GM23338 (cell line): ENCODE results near the gene TUBGCP4. TPM values are rescaled to one million over a fixed set of nuclear protein-coding genes. Genes with fewer than 3 reads are reported as not detected.

Experiments
- ATAC-seq: fragments of 200-7000 bp; cut with Tn5 transposase; 3 replicates; pipeline ENCODE4 v1.9.1; 2020
- DNase-seq: peaks from one replicate; pipeline ENCODE4 v3.0.0-alpha.2; 2015; ENCODE audit warnings: low spot score
- H2AFZ ChIP-seq: fragments of 200-600 bp; sonication (generic); 2 replicates; pipeline ENCODE4 v1.8.0; 2016; ENCODE audit warnings: antibody characterized with exemption, mild to moderate bottlenecking, moderate library complexity
- H3F3A ChIP-seq: fragments of 200-600 bp; sonication (generic); replicated peaks from 2 replicates; pipeline ENCODE4 v1.8.0; 2017; ENCODE audit warnings: antibody characterized with exemption, mixed run types, low read depth
- H3K27ac ChIP-seq: fragments of 200-600 bp; sonication (generic); 2 replicates; pipeline ENCODE4 v1.6.1; 2016; ENCODE audit warnings: low read depth
- H3K27me3 ChIP-seq: fragments of 200-600 bp; sonication (generic); 2 replicates; pipeline ENCODE4 v1.8.0; 2016; ENCODE audit warnings: mild to moderate bottlenecking, mixed run types, moderate library complexity; ENCODE audit not compliant: insufficient read depth
- H3K36me3 ChIP-seq: fragments of 200-600 bp; sonication (generic); 2 replicates; pipeline ENCODE4 v1.8.0; 2016; ENCODE audit warnings: mild to moderate bottlenecking; ENCODE audit not compliant: insufficient read depth
- H3K4me1 ChIP-seq: fragments of 200-600 bp; sonication (generic); 2 replicates; pipeline ENCODE4 v1.8.0; 2016; ENCODE audit warnings: mild to moderate bottlenecking, moderate library complexity; ENCODE audit not compliant: insufficient read depth
- H3K4me2 ChIP-seq: fragments of 200-600 bp; sonication (generic); 2 replicates; pipeline ENCODE4 v1.7.1; 2017; ENCODE audit warnings: mixed run types
- H3K4me3 ChIP-seq: fragments of 200-600 bp; sonication (generic); 2 replicates; pipeline ENCODE4 v1.6.1; 2016; ENCODE audit warnings: mixed run types
- H3K79me2 ChIP-seq: fragments of 200-600 bp; sonication (generic); replicated peaks from 2 replicates; pipeline ENCODE4 v1.8.0; 2017; ENCODE audit warnings: mild to moderate bottlenecking; ENCODE audit not compliant: insufficient read depth
- H3K9me2 ChIP-seq: fragments of 200-600 bp; sonication (generic); 2 replicates; pipeline ENCODE4 v1.8.0; 2017; ENCODE audit not compliant: insufficient read depth
- H4K20me1 ChIP-seq: fragments of 200-600 bp; sonication (generic); replicated peaks from 2 replicates; pipeline ENCODE4 v1.8.0; 2017; ENCODE audit warnings: mild to moderate bottlenecking; ENCODE audit not compliant: insufficient read depth
- H3K27ac Mint-ChIP-seq: 2 replicates; pipeline ENCODE4 v1.8.0; 2020; ENCODE audit warnings: inconsistent platforms, mild to moderate bottlenecking, moderate library complexity, mixed read lengths
- H3K27me3 Mint-ChIP-seq: 3 replicates; pipeline ENCODE4 v1.8.0; 2022; ENCODE audit warnings: low read depth, mild to moderate bottlenecking, moderate library complexity, mixed read lengths, inconsistent platforms; ENCODE audit not compliant: insufficient read depth, poor library complexity
- H3K36me3 Mint-ChIP-seq: 3 replicates; pipeline ENCODE4 v1.8.0; 2021; ENCODE audit warnings: low read depth, mild to moderate bottlenecking, inconsistent platforms, moderate library complexity, mixed read lengths
- H3K4me1 Mint-ChIP-seq: 3 replicates; pipeline ENCODE4 v1.8.0; 2020; ENCODE audit warnings: mild to moderate bottlenecking, inconsistent platforms, mixed read lengths
- H3K4me3 Mint-ChIP-seq: 3 replicates; pipeline ENCODE4 v1.8.0; 2021; ENCODE audit warnings: moderate library complexity, mild to moderate bottlenecking, inconsistent platforms, mixed read lengths
- H3K9me3 Mint-ChIP-seq: 3 replicates; pipeline ENCODE4 v1.8.0; 2020; ENCODE audit warnings: moderate library complexity, mild to moderate bottlenecking, inconsistent platforms, mixed read lengths
- CREB1 ChIP-seq: fragments of 250-450 bp; sonication (Bioruptor Pico); IDR thresholded peaks from 2 replicates; pipeline ENCODE4 v1.5.0; 2020; ENCODE audit warnings: low read depth, mild to moderate bottlenecking, moderate library complexity
- STAT1 ChIP-seq: IDR thresholded peaks from one replicate; pipeline ENCODE4 v1.6.1; 2016; ENCODE audit warnings: antibody characterized with exemption; ENCODE audit not compliant: unreplicated experiment
- ZNF114 ChIP-seq: fragments of 250-450 bp; sonication (Bioruptor Pico); IDR thresholded peaks from 2 replicates; pipeline ENCODE4 v1.5.0; 2020; ENCODE audit warnings: mild to moderate bottlenecking, moderate library complexity
- ZNF331 ChIP-seq: fragments of 250-450 bp; sonication (Bioruptor Pico); IDR thresholded peaks from 2 replicates; pipeline ENCODE4 v1.5.0; 2020; ENCODE audit warnings: low read depth, mild to moderate bottlenecking, moderate library complexity
- polyA plus RNA-seq: library from polyadenylated mRNA; unstranded; fragments of >200 nt; fragmentation: Nextera tagmentation; extraction: Ambion mirVana; gene quantifications from 2 replicates; pipeline ENCODE4 v1.2.1, GENCODE V29; 2016
- total RNA-seq: library from RNA; depleted of rRNA; stranded (reverse); fragments of >200 nt; shearing (Covaris generic); gene quantifications from 2 replicates; pipeline ENCODE4 v1.2.3, GENCODE V29; 2014
- TF ChIP-seq, protein P1 (sequence below): fragments of 250-450 bp; sonication (Bioruptor Pico); IDR thresholded peaks from 2 replicates; pipeline ENCODE4 v1.5.0; 2020; ENCODE audit warnings: mild to moderate bottlenecking, moderate library complexity
- TF ChIP-seq, protein P2 (sequence below): IDR thresholded peaks from one replicate; pipeline ENCODE4 v1.6.1; 2018; ENCODE audit warnings: antibody characterized with exemption; ENCODE audit not compliant: unreplicated experiment

The TUBGCP4 gene
- total and polyA plus RNA-seq, 2 experiments from 2014 or later: 10.6 to 18.0 TPM

DNA sequence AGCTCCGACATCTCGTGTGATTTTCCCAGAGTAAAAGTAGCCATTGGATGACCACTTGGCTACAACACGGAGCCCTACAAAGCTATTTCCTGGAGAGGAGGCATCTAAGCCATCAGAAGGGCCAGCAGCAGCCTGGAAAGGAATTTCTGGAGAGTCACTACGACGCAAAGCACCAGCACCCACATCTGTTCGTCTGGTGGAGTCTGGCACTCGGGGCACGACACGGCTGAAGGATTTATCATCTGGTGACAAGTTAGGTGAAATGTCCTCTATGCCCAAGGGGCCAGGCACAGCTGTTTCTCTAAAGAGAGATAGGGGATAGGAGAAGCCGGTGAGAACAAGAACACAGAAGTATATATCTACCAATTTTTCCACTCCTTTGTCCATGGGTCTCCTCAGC lies 49.5 kb downstream of the TUBGCP4 start (continued):
- TF ChIP-seq STAT1: no peak
- TF ChIP-seq ZNF331 (CRISPR knock-in tag): no peak
- TF ChIP-seq, protein P1, sequence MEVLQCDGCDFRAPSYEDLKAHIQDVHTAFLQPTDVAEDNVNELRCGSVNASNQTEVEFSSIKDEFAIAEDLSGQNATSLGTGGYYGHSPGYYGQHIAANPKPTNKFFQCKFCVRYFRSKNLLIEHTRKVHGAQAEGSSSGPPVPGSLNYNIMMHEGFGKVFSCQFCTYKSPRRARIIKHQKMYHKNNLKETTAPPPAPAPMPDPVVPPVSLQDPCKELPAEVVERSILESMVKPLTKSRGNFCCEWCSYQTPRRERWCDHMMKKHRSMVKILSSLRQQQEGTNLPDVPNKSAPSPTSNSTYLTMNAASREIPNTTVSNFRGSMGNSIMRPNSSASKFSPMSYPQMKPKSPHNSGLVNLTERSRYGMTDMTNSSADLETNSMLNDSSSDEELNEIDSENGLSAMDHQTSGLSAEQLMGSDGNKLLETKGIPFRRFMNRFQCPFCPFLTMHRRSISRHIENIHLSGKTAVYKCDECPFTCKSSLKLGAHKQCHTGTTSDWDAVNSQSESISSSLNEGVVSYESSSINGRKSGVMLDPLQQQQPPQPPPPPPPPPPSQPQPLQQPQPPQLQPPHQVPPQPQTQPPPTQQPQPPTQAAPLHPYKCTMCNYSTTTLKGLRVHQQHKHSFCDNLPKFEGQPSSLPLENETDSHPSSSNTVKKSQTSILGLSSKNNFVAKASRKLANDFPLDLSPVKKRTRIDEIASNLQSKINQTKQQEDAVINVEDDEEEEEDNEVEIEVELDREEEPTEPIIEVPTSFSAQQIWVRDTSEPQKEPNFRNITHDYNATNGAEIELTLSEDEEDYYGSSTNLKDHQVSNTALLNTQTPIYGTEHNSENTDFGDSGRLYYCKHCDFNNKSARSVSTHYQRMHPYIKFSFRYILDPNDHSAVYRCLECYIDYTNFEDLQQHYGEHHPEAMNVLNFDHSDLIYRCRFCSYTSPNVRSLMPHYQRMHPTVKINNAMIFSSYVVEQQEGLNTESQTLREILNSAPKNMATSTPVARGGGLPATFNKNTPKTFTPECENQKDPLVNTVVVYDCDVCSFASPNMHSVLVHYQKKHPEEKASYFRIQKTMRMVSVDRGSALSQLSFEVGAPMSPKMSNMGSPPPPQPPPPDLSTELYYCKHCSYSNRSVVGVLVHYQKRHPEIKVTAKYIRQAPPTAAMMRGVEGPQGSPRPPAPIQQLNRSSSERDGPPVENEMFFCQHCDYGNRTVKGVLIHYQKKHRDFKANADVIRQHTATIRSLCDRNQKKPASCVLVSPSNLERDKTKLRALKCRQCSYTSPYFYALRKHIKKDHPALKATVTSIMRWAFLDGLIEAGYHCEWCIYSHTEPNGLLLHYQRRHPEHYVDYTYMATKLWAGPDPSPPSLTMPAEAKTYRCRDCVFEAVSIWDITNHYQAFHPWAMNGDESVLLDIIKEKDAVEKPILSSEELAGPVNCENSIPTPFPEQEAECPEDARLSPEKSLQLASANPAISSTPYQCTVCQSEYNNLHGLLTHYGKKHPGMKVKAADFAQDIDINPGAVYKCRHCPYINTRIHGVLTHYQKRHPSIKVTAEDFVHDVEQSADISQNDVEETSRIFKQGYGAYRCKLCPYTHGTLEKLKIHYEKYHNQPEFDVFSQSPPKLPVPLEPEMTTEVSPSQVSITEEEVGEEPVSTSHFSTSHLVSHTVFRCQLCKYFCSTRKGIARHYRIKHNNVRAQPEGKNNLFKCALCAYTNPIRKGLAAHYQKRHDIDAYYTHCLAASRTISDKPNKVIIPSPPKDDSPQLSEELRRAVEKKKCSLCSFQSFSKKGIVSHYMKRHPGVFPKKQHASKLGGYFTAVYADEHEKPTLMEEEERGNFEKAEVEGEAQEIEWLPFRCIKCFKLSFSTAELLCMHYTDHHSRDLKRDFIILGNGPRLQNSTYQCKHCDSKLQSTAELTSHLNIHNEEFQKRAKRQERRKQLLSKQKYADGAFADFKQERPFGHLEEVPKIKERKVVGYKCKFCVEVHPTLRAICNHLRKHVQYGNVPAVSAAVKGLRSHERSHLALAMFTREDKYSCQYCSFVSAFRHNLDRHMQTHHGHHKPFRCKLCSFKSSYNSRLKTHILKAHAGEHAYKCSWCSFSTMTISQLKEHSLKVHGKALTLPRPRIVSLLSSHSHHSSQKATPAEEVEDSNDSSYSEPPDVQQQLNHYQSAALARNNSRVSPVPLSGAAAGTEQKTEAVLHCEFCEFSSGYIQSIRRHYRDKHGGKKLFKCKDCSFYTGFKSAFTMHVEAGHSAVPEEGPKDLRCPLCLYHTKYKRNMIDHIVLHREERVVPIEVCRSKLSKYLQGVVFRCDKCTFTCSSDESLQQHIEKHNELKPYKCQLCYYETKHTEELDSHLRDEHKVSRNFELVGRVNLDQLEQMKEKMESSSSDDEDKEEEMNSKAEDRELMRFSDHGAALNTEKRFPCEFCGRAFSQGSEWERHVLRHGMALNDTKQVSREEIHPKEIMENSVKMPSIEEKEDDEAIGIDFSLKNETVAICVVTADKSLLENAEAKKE: no peak

DNA sequence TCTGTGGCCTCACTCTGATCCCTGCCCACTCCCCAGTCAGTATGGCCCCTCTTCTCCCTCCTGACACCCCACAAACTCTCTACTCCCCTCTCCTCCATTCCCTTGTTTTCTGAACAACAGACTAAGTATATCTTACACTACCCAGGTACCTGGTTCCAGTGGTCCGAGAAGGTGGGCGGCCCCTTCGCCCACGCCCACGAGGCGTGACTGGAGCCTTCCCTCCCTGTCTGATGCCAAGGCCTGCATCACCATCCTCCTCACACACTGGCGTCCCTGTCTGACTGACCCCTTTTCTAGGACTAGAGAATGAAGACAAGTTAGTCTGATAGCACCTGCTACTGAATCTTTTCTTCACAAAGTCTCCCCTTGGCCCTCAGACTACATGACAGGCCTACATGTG lies 50.0 kb downstream of the TUBGCP4 start:
- ATAC-seq (no peak), DNase-seq (no peak)
- Mint-ChIP-seq H3K27ac (no peak overlapping the region), H3K36me3 (peaks cover 82% of the 10 kb centered on the region), H3K4me1 (no peaks in the 10 kb centered on the region), H3K4me3 (no peak overlapping the region), H3K27me3 (peaks cover 2% of the 10 kb centered on the region), H3K9me3 (no peaks in the 10 kb centered on the region)
- Histone ChIP-seq H2AFZ (no peak overlapping the region), H3K4me3 (no peak overlapping the region), H3K9me2 (no peaks in the 10 kb centered on the region), H3K4me1 (no peaks in the 10 kb centered on the region), H3K27me3 (no peaks in the 10 kb centered on the region), H3K27ac (no peak overlapping the region), H3K36me3 (peaks cover 45% of the 10 kb centered on the region), H3K4me2 (no peak overlapping the region), H3K79me2 (no peaks in the 10 kb centered on the region), H3F3A (no peaks in the 10 kb centered on the region), H4K20me1 (peaks cover 8% of the 10 kb centered on the region; the same call in 1 of the 2 replicates)
- TF ChIP-seq ZNF114: no peak
- TF ChIP-seq, protein P2, sequence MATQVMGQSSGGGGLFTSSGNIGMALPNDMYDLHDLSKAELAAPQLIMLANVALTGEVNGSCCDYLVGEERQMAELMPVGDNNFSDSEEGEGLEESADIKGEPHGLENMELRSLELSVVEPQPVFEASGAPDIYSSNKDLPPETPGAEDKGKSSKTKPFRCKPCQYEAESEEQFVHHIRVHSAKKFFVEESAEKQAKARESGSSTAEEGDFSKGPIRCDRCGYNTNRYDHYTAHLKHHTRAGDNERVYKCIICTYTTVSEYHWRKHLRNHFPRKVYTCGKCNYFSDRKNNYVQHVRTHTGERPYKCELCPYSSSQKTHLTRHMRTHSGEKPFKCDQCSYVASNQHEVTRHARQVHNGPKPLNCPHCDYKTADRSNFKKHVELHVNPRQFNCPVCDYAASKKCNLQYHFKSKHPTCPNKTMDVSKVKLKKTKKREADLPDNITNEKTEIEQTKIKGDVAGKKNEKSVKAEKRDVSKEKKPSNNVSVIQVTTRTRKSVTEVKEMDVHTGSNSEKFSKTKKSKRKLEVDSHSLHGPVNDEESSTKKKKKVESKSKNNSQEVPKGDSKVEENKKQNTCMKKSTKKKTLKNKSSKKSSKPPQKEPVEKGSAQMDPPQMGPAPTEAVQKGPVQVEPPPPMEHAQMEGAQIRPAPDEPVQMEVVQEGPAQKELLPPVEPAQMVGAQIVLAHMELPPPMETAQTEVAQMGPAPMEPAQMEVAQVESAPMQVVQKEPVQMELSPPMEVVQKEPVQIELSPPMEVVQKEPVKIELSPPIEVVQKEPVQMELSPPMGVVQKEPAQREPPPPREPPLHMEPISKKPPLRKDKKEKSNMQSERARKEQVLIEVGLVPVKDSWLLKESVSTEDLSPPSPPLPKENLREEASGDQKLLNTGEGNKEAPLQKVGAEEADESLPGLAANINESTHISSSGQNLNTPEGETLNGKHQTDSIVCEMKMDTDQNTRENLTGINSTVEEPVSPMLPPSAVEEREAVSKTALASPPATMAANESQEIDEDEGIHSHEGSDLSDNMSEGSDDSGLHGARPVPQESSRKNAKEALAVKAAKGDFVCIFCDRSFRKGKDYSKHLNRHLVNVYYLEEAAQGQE: no peak
- no peak for TF ChIP-seq CREB1 (CRISPR knock-in tag)
